Measurements from ENCODE around the gene MED28. TPM values are rescaled to one million over a fixed set of nuclear protein-coding genes. Genes with fewer than 3 reads are reported as not detected.

MED28 gene
- total and polyA plus RNA-seq, 2 of the 4 experiments (the other 2 are of a cell fraction), result 8.8 to 9.3 TPM

DNA sequence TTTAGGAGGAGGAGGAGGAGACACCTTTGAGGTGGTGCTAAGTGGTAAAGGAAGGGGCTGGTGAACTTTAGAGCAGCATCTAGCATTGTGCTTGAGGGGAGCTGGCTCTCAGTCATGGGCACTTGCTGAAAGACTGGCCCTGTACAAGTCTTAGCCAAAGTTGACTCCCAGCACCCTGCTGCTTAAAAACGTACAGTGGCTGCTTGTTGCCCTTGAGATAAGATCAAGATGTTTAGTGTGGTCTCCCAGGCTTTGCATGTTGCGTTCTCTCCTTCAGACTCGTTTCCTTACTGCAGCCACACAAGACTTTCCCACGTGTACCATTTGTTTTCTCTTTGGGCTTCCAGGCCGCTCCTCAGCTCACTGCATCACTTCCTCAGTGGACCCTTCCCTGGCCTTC lies 1.8 kb downstream of the MED28 start:
- no peak overlapping the region for H2AFZ ChIP-seq (replicated peaks; ENCODE audit: low read length, poor library complexity)
- H3K4me2 ChIP-seq (ENCODE audit: low read depth, low read length), result peak overlapping the region; percentile 8; the same call in 1 of the 2 replicates
- TF ChIP-seq RAD21 (IDR thresholded peaks at IDR 0.05; ENCODE audit: low read length) (no peak), USF2 (IDR thresholded peaks at IDR 0.05; ENCODE audit: low read depth, low read length) (no peak)
- H3K23ac ChIP-seq (ENCODE audit: low read depth, low read length), result no peak overlapping the region
- H3K18ac ChIP-seq (ENCODE audit: low read depth, low read length), result no peak overlapping the region
- ChIA-PET CTCF (no interaction called here), POLR2A (ENCODE audit: unreplicated experiment) (no interaction called here)
- 77% methylated on average over 4 of the region's 5 CpGs; no CpG with 5 or more reads in 1 of the 2 experiments for WGBS, 2 experiments (ENCODE audit: extremely low coverage in 2 of 2, insufficient read length in 1 of 2)
- H4K20me1 ChIP-seq (ENCODE audit: insufficient read depth, low read length), result peaks cover 50% of the 10 kb centered on the region
- no peak overlapping the region for H4K8ac ChIP-seq (ENCODE audit: low read depth in 2 of 2, low read length in 2 of 2)
- H3K27ac ChIP-seq (ENCODE audit: insufficient read depth, low read length), result no peak overlapping the region
- no peak overlapping the region for H2BK15ac ChIP-seq (ENCODE audit: low read depth, low read length)
- H3K56ac ChIP-seq (ENCODE audit: extremely low read depth, insufficient read depth, low read length), result no peak overlapping the region
- no peak overlapping the region for H4K5ac ChIP-seq (ENCODE audit: low read depth, low read length)
- in situ Hi-C loops (cut with MboI; ENCODE audit: low sequenced_read_pairs) (loop anchor here (5.0 kb wide), 1 partner anchor 34 kb away; no protein-coding TSS in a partner anchor), intact Hi-C loops (cut with micrococcal nuclease) (no loop called here), dilution Hi-C loops (cut with HindIII; ENCODE audit: low sequenced_read_pairs, unreplicated experiment) (no loop called here)
- DNase-seq (no peak), ATAC-seq (ENCODE audit: low read depth) (no peak)
- H3K79me1 ChIP-seq (ENCODE audit: low read depth in 1 of 2, low read length in 2 of 2), result peaks cover 7 to 45% of the 10 kb centered on the region in 2 experiments; a peak in 3 of 4 replicates
- no peak overlapping the region for H2BK20ac ChIP-seq (ENCODE audit: low read depth, low read length)
- no peaks in the 10 kb centered on the region for H3K9me3 ChIP-seq (ENCODE audit: control insufficient read depth, insufficient read depth, low read length)
- peaks cover 27% of the 10 kb centered on the region for H3K36me3 ChIP-seq (ENCODE audit: control insufficient read depth, insufficient read depth, low read length)
- H3K9me1 ChIP-seq (ENCODE audit: insufficient read depth, low read length), result peaks cover 12% of the 10 kb centered on the region
- H3K9ac ChIP-seq (ENCODE audit: low read depth, low read length), result no peak overlapping the region
- no peak overlapping the region for H4K91ac ChIP-seq (ENCODE audit: insufficient read depth, low read depth, low read length)
- no peaks in the 10 kb centered on the region for H3K27me3 ChIP-seq (ENCODE audit: control insufficient read depth, insufficient read depth, low read length)
- no peak overlapping the region for H2BK5ac ChIP-seq (ENCODE audit: low read depth, low read length, poor library complexity, severe bottlenecking)
- H3K4ac ChIP-seq (ENCODE audit: low read depth, low read length), result no peak overlapping the region
- no peak overlapping the region for H3K14ac ChIP-seq (replicated peaks; ENCODE audit: low read depth, low read length)
- no peak overlapping the region for H2AK9ac ChIP-seq (replicated peaks; ENCODE audit: low read depth, low read length, poor library complexity)
- no peak overlapping the region for H3K4me3 ChIP-seq (ENCODE audit: insufficient read depth, low read depth, low read length)
- TSS peak; percentile 12 for BruUV-seq (replicated peaks)
- peaks cover 11% of the 10 kb centered on the region for H3K4me1 ChIP-seq (ENCODE audit: control insufficient read depth, insufficient read depth, low read length)
- no peak overlapping the region for H2AK5ac ChIP-seq (ENCODE audit: low read depth, low read length)
- H2BK120ac ChIP-seq (ENCODE audit: low read depth, low read length), result no peak overlapping the region
